Activated B cell treated with CpG ODN at 0.5 μM for 24 hours (primary cell): Measurements from ENCODE around the gene BRAT1. TPM values are rescaled to one million over a fixed set of nuclear protein-coding genes. Genes with fewer than 3 reads are reported as not detected.

Source experiments
- ATAC-seq: fragments of 200-7000 bp; cut with Tn5 transposase; one replicate; pipeline ENCODE4 v1.10.0; 2021; ENCODE audit warnings: low read depth, mild to moderate bottlenecking, moderate library complexity
- CTCF ChIA-PET: fragments of 350-600 bp; sonication (Branson Sonifier 250); formaldehyde crosslinking; loops from one replicate; lab custom pipeline; 2021; ENCODE audit warnings: antibody characterized with exemption; lab: Charles Lee
- POLR2A ChIA-PET: fragments of 350-600 bp; sonication (Branson Sonifier 250); formaldehyde crosslinking; loops from one replicate; lab custom pipeline; 2021; ENCODE audit warnings: antibody characterized with exemption; lab: Charles Lee
- DNase-seq: peaks from one replicate; pipeline ENCODE4 v3.0.0; 2022
- H3K27ac Mint-ChIP-seq: one replicate; pipeline ENCODE4 v1.8.0; 2020; ENCODE audit warnings: mixed read lengths
- H3K27me3 Mint-ChIP-seq: one replicate; pipeline ENCODE4 v1.8.0; 2021; ENCODE audit warnings: mixed read lengths
- H3K36me3 Mint-ChIP-seq: one replicate; pipeline ENCODE4 v1.8.0; 2021; ENCODE audit warnings: low read depth, mixed read lengths
- H3K4me1 Mint-ChIP-seq: one replicate; pipeline ENCODE4 v1.8.0; 2021; ENCODE audit warnings: mixed read lengths
- H3K4me3 Mint-ChIP-seq: one replicate; pipeline ENCODE4 v1.8.0; 2020; ENCODE audit warnings: mild to moderate bottlenecking, mixed read lengths
- H3K9me3 Mint-ChIP-seq: one replicate; pipeline ENCODE4 v1.8.0; 2020; ENCODE audit warnings: mixed read lengths
- CTCF ChIP-seq: fragments of 200-600 bp; IDR thresholded peaks from one replicate; pipeline ENCODE4 v1.8.0; 2022; ENCODE audit warnings: antibody characterized with exemption, mild to moderate bottlenecking
- intact Hi-C: fragments of 100-400 bp; cut with micrococcal nuclease; formaldehyde crosslinking; loops from one replicate; pipeline ENCODE4 v1.15.1; 2024
- total RNA-seq: library from RNA; stranded (reverse); gene quantifications from 2 replicates; pipeline ENCODE4 v1.2.3, GENCODE V29; 2022

Gene BRAT1
- total RNA-seq, 1 donor from 2014 or later = 31.7 TPM

DNA sequence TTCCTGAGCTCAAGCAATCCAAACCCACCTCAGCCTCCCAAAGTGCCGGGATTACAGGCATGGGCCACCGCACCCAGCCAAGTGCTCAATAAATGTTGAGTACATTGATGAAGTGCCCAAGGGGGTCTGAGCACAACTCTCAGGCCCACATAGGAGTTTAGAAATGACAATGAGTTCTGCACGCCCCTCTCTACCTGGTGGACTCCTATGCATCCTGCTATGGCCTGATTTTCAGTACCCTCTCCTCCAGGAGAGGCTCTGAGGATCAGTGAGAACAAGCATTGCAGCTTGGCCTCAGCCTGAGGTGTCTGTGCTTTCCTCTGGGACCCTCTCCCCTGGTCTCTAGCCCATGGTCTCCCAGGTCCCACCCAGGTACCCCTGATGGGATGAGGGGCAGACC lies 58.3 kb downstream of the BRAT1 start:
- ATAC-seq (no peak), DNase-seq (no peak)
- CTCF ChIA-PET = no interaction called here
- H3K36me3 Mint-ChIP-seq = no peaks in the 10 kb centered on the region
- H3K9me3 Mint-ChIP-seq = no peaks in the 10 kb centered on the region
- POLR2A ChIA-PET = interaction anchor here (0.6 kb wide), 1 partner anchor 125 kb away, joined by 6 read pairs; no protein-coding TSS in a partner anchor
- no peak overlapping the region for H3K4me3 Mint-ChIP-seq
- peaks cover 5% of the 10 kb centered on the region for H3K4me1 Mint-ChIP-seq
- intact Hi-C loops = no loop called here
- no peak overlapping the region for H3K27ac Mint-ChIP-seq
- no peak for TF ChIP-seq CTCF
- H3K27me3 Mint-ChIP-seq = peaks cover 10% of the 10 kb centered on the region

- Mint-ChIP-seq H3K27me3 (peaks cover 10% of the 10 kb centered on the region), H3K36me3 (no peaks in the 10 kb centered on the region), H3K9me3 (no peaks in the 10 kb centered on the region), H3K4me1 (peaks cover 5% of the 10 kb centered on the region), H3K27ac (no peak overlapping the region), H3K4me3 (no peak overlapping the region)
- POLR2A ChIA-PET = interaction anchor here (0.6 kb wide), 1 partner anchor 126 kb away, joined by 6 read pairs; no protein-coding TSS in a partner anchor
- CTCF ChIA-PET = no interaction called here
- no peak for ATAC-seq
- intact Hi-C loops = no loop called here
- DNase-seq = no peak
- TF ChIP-seq CTCF = no peak
These were observed 58.9 kb downstream of the BRAT1 start for GRCh38 chr7:2496375-2496774.

DNA sequence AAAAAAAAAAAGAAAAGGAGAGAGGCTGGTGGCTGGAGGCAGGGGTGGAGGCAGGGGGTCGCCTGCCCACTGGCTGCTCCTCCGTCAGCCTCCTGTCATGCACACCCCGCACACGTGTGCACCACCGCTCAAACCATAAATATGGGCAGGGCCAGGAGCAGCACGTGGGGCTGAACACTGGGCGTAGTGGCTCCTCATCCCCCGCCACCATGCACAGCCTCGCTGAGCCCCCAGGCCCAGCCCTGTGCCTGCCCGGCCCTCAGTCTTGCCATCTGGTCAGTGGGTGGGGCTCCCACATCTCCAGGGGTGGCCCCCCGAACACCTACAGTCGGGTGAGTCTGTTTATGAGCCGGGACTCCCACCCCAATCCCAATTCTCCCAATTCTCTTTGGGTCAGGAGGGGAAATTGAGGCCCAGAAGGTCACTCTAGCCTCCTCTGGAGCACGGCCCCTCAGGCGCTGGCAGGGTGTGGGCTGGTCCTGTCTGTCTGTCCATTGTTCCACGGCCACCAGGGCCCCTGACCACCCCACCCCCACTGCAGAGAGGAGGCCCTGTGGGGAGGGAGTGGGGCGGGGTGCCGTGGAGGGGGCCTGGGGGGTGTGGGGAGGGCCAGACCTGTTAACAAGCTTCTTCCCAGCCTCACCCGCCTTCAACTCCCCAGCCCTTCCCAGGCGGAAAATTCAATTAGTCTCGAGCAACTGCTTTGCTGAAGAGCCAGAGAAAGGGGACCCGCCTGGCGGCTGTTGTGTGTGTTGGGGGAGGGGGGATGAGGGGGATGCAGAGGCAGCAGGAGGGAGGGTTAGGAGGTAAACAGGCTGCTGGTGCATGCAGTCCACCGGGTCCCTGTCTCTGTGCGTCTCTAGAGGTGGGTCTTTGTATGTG lies 59.7 kb downstream of the BRAT1 start:
- ChIA-PET POLR2A (interaction anchor here (0.7 kb wide), 1 partner anchor 15 kb away, joined by 7 read pairs; no protein-coding TSS in a partner anchor), CTCF (no interaction called here)
- Mint-ChIP-seq H3K27me3 (peaks cover 10% of the 10 kb centered on the region), H3K36me3 (no peaks in the 10 kb centered on the region), H3K9me3 (no peaks in the 10 kb centered on the region), H3K4me3 (no peak overlapping the region), H3K4me1 (peaks cover 5% of the 10 kb centered on the region), H3K27ac (no peak overlapping the region)
- ATAC-seq (no peak), DNase-seq (no peak)
- intact Hi-C loops = no loop called here
- no peak for TF ChIP-seq CTCF

GRCh38 chr7:2494191-2495130 lies 60.9 kb downstream of the BRAT1 start:
- H3K9me3 Mint-ChIP-seq = no peaks in the 10 kb centered on the region
- POLR2A ChIA-PET = interaction anchor here (0.7 kb wide), 1 partner anchor 16 kb away, joined by 7 read pairs; no protein-coding TSS in a partner anchor
- peaks cover 5% of the 10 kb centered on the region for H3K4me1 Mint-ChIP-seq
- no peaks in the 10 kb centered on the region for H3K36me3 Mint-ChIP-seq
- H3K27me3 Mint-ChIP-seq = peaks cover 10% of the 10 kb centered on the region
- H3K27ac Mint-ChIP-seq = no peak overlapping the region
- no peak for ATAC-seq
- intact Hi-C loops = no loop called here
- H3K4me3 Mint-ChIP-seq = no peak overlapping the region
- DNase-seq = no peak
- CTCF ChIA-PET = no interaction called here
- TF ChIP-seq CTCF = no peak
